Measurements from ENCODE around the gene EEA1. TPM values are rescaled to one million over a fixed set of nuclear protein-coding genes. Genes with fewer than 3 reads are reported as not detected.
"Not testable (repeated sequence)": the region's sequence is repeated elsewhere in the genome, so short reads cannot be mapped to it uniquely, and the experiment has no call there.

Gene EEA1
- 23.0 and 49.5 TPM in 2 replicates for total RNA-seq

- DNase-seq, result peak; percentile 97
Observed at GRCh38 chr12:92928962-92929915, at the start of gene EEA1. Gene EEA1, minus strand, starts transcription at chr12:92929295. Its CDS starts 229 bp downstream, at chr12:92929066.

- no peak for DNase-seq
Observed at GRCh38 chr12:92978607-92979006, 49.5 kb upstream of the EEA1 start.

GRCh38 chr12:92977326-92977725, 48.2 kb upstream of the EEA1 start:
- peak; percentile 21 for DNase-seq

- no peak for DNase-seq
Observed at GRCh38 chr12:92974759-92975158, 45.7 kb upstream of the EEA1 start.

- peak; percentile 7 for DNase-seq
Observed at GRCh38 chr12:92973614-92974013, 44.5 kb upstream of the EEA1 start.

- peak; percentile 40 for DNase-seq
Observed at GRCh38 chr12:92971859-92972524, 42.9 kb upstream of the EEA1 start.

GRCh38 chr12:92968176-92968813, 39.2 kb upstream of the EEA1 start:
- DNase-seq, result peak; percentile 33

- not testable (repeated sequence) for DNase-seq
Observed at GRCh38 chr12:92964378-92964777, 35.3 kb upstream of the EEA1 start.

- DNase-seq, result no peak
Observed at GRCh38 chr12:92961949-92962348, 32.9 kb upstream of the EEA1 start.

GRCh38 chr12:92955997-92956663, 27.0 kb upstream of the EEA1 start:
- peak; percentile 79 for DNase-seq

GRCh38 chr12:92953747-92954146, 24.7 kb upstream of the EEA1 start:
- DNase-seq, result no peak

- no peak for DNase-seq
Observed at GRCh38 chr12:92952394-92952793, 23.3 kb upstream of the EEA1 start.

- no peak for DNase-seq
Observed at GRCh38 chr12:92951006-92951405, 21.9 kb upstream of the EEA1 start.

GRCh38 chr12:92950011-92950410, 20.9 kb upstream of the EEA1 start:
- no peak for DNase-seq

GRCh38 chr12:92949466-92949865, 20.4 kb upstream of the EEA1 start:
- no peak for DNase-seq

- DNase-seq, result no peak
Observed at GRCh38 chr12:92947589-92948215, 18.6 kb upstream of the EEA1 start.

- no peak for DNase-seq
Observed at GRCh38 chr12:92945659-92946220, 16.6 kb upstream of the EEA1 start.

GRCh38 chr12:92943482-92944250, 14.6 kb upstream of the EEA1 start:
- peak; percentile 13 for DNase-seq

GRCh38 chr12:92942905-92943304, 13.8 kb upstream of the EEA1 start:
- DNase-seq, result no peak

- DNase-seq, result no peak
Observed at GRCh38 chr12:92939116-92939515, 10.0 kb upstream of the EEA1 start.

- DNase-seq, result no peak
Observed at GRCh38 chr12:92938638-92939037, 9.5 kb upstream of the EEA1 start.
